ENCODE results near the gene SPOCK3. TPM values are rescaled to one million over a fixed set of nuclear protein-coding genes. Genes with fewer than 3 reads are reported as not detected.
"Not testable (repeated sequence)": the region's sequence is repeated elsewhere in the genome, so short reads cannot be mapped to it uniquely, and the experiment has no call there.

SPOCK3 gene
- total RNA-seq, 1 donor from 2014 or later = 15.1 TPM

DNA sequence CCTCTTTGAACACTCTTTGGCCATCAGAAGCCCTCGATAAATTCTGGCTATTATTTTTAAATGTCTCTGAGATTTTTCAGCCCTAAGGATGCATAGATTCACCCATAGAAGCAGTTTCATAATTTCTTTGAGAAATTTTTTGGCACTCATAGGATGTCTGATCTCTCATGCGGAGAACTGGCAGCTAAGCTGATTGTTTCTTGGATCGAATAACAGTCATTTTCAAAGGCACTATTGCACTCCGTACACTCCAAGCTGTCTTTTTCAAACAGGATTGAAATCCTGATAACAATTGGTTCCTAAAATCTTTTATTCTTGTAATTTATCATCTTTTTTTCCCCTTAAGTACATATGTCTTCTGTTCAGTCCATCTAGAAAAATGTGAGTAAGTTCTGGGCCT, 411.9 kb downstream of the SPOCK3 start:
- DNase-seq = no peak

DNA sequence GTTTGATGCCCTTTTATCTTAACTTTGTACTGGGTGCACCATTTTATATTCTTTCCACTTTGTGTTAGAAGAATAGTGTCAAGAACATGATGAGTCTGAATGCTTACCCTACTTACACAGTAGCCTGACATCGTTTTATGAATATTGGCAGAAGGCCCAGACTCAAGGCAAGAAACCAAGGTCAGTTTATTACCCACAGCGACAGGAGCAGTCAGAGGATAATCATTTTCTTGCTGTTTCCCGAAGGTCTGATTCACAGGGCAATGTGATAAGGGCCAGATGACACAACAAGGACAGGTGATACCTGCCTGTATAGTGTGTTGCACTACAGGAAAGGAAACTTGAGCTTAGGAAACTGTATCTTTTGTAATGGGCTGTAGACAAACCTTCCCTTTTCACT, 417.4 kb downstream of the SPOCK3 start:
- no peak for DNase-seq

DNA sequence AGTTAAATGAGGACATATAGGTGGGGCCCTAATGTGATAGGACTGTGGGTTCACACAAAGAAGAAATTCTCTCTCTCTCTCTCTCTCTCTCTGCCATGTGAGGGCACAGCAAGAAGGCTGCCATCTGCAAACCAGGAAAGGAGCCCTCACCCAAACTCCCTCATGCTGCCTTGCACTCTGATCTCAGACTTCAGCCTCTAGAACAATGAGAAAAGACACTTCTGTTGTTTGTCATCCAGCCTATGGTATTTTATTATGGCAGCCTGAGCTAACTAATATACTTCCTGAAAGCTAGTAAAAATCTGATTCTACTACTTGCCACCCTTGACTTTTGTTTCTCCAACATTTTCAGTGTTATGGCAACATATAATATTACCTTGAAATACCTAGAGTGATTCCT, 425.9 kb downstream of the SPOCK3 start:
- no peak for DNase-seq

DNA sequence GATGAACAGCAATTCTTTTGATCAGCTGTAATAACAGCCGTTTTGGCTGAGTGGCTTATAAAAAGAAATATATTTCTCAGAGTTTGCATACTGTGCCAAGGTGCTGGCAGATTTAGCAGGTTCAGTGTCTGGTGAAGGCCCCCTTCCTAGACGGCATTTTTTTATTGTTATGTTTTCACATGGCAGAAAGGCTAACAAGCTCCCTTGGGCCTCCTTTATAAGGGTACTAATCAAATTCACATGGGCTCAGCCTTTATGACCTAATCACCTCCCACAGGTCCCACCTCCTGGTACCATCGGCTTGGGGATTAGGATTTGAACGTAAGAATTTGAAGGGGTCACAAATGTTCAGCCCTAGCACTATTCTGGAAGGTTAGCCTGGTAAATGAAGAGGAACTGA, 431.9 kb downstream of the SPOCK3 start:
- DNase-seq = no peak

DNA sequence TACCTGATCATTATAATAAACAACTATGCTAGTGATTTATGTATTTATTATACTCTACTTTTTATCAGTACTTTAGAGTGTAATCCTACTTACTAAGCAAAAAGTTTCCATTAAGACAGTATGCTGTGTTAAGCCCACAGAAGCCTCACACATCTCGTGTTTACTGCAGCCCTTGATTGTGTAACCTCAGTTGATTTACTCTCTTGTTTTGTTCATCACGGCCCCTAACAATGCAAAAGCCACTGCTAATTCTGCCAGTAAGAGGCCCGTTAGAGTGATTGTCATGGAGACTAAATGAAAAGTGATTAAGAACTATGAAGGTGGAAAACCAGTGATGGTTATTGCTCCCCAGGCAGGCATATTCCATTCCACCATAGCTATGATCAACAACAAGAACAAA, 436.2 kb downstream of the SPOCK3 start:
- no peak for DNase-seq

DNA sequence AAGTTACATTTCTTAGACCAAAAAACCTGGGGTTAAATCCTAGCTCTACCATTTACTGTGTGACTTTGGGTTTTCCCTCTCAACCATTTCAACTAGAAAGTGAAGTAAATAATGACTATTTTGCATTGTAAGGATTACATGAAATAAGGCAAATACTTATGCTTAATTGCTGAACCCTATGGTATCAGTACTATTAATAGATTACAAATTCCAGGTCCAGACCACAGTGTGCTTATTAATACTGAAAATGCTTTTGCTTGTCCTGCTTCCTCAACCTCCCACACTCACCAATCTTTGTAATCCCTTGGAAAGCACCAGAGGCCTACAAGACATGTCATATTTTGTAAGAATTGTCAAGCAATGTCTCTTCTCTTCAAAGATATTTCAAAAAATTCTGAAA, 456.5 kb downstream of the SPOCK3 start:
- DNase-seq = no peak

DNA sequence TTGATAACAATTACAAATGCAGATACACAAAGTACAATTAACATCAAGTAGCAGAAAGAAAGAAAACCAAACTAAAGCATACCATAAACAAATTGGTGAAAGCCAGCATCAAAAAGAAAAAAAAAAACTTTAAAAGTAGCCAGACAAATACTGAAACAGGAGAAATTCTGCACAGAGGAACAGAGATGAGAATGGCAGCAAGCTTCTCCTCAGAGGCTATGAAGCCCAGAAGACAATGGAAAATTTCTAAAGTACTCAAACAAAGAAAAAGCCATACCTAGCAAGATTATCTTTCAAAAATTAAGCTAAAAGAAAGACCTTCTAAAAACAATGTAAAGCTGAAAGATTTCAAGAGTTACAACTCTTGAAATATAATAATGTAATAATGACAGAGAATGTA, 471.3 kb downstream of the SPOCK3 start:
- DNase-seq = no peak

DNA sequence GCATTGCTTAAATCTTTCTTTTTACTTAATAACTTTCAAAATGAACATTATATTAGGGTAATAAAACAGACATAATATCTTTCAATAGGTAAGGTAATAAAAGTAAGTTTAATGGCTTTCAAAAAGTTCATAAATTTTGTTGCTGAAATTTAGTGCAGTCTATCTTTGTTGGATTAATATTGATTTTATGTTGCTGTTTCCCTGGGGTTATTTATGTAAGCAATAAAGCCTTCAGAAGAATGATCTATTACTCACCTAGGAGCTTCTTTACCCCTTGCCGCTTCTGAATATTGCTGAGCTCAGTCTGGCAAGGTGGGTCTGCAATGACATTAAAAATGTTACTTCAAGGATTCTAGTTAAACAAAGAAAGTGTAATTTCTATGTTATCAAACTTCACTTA, 492.6 kb downstream of the SPOCK3 start:
- DNase-seq = no peak

DNA sequence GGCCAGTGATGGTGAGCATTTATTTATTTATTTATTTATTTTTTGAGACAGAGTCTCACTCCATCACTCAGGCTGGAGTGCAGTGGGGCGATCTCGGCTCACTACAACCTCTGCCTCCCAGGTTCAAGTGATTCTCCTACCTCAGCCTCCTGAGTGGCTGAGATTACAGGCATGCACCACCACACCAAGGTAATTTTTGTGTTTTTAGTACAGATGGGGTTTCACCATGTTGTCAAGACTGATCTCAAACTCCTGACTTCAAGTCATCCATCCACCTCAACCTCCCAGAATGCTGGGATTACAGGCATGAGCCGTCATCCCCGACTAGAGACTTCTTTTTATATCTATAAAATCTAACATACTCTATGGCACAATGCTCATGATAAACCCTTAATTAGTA, 495.1 kb downstream of the SPOCK3 start:
- DNase-seq = not testable (repeated sequence)

DNA sequence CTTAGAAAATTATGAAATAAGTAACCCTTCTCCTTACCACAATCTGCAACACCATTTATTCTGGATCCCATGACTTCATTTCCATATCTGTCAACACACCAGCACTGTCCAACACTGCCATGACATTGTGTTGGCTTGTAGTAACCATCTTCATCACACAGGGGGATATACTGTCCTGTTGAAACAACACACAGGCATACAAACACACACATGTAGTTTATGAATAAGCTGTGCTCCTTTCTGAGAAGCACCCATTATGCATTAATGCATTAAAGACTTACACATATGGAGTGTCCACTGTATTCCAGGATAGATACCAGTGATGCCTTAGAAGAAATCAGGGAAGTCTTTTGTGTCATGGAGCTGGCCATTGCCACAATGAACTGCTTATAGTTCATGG, 496.9 kb downstream of the SPOCK3 start:
- no peak for DNase-seq

DNA sequence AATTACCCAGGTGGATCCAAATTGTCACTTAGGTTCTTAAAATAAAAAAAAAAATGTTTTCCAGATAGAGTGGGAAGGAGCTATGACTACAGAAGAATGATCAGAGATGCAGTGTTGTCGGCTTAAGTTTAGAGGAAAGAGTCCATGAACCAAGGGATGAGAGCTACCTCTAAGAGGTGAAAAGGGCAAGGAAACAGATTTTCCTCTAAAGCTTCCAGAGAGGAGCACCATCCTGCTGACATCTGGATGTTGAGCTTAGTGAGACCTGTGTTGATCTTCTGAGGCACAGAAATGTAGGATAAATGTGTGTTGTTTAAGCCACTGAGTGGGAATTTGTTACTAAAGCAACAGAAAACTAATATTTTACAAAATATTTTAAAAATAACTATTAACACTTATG, 498.7 kb downstream of the SPOCK3 start:
- no peak for DNase-seq

DNA sequence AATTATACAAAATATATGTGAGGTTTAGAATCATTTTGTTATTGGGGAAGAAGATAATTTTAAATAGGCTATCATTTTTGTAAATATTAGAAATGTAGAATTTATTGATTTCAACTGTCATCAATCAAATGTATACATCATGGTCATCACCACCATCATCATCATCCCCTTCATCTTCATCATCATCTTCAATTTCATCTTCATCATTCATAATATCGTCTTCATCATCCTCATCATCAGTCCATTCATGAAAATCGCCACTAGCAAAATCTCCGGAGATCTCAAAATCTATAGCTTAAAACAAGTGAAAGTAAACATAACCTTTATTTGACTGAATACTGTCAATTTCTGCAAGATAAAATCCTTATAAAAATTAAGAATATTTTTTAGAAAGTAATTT, 499.5 kb downstream of the SPOCK3 start:
- DNase-seq = no peak

DNA sequence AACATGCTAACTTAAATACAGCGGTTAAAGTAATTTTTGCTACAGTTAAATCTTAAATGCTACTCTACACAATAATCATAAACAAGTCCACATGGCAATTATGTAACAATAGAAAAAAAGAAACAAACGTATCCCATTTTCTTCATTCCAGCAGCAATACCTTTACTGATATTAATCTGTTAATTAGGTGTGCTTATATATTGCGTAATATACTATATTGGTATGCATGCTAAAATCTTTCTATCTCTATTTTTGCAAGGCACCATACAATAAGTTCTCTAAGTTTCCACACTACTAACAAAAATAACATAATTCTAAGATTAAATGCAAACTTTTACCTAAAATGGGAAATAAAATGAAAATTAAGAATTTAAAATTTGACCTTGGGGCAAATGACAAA, 500.6 kb downstream of the SPOCK3 start:
- no peak for DNase-seq

DNA sequence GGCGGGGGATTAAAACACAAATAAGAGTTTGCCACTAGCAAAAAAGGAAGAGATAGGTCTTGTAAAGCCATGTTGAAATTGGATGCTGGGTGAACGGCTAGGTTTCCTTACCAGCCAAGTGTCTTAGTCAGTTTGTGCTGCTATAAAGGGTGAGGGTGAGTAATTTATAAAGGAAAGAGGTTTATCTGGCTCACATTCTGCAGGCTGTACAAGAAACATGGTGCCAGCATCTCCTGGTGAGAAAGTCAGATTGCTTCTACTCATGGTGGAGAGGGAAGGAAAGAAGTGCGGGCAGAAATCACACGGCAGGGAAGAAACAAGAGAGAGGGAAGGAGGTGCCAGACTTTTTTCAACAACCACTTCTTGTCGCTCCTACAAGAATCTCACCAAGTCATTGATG, 507.5 kb downstream of the SPOCK3 start:
- DNase-seq = no peak

DNA sequence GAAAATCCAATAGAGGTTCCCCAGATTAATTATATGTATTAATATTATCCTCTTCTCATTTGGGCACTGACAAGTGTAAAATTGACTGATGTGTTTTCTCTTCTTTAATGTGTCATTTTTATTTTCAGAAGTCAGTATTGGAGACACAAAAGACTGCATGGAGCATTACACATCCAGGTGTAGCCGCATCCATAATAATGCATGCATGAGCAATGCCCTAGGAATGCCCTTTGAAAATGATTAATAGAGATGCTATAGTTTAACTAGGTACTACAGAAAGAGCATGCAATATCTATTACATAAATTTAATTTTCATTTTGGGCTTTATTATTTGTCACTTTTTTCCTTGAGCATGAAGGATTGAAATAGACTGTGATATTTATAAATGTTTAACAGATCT, 509.9 kb downstream of the SPOCK3 start:
- DNase-seq = no peak

DNA sequence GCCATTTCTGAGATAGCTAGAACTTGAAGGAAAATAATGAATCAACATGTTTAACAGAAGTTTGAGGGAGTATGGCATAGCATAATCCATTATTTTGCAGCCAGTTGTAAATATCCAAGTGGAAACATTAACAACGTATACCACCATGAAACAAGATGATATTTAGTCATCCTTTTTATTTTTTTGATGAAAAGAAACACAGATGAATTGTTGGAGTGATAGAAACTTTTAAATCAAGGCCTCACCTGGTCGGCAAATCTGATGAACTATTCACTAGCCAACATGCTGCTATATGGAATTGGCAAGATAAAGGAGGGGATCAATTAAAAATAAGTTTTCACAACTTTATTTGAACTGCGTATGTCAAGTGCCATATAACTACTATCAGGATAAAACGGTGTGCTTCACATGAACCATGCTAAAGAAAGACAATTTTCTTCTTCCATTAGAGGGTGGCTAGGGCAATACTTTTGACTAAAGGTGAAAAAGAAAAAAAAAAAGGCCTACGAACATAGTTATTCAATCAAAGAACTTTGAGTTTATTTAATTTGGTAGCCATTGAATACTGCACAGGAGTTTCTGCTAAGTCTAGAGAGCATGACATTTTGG, 510.7 kb downstream of the SPOCK3 start:
- DNase-seq = no peak

DNA sequence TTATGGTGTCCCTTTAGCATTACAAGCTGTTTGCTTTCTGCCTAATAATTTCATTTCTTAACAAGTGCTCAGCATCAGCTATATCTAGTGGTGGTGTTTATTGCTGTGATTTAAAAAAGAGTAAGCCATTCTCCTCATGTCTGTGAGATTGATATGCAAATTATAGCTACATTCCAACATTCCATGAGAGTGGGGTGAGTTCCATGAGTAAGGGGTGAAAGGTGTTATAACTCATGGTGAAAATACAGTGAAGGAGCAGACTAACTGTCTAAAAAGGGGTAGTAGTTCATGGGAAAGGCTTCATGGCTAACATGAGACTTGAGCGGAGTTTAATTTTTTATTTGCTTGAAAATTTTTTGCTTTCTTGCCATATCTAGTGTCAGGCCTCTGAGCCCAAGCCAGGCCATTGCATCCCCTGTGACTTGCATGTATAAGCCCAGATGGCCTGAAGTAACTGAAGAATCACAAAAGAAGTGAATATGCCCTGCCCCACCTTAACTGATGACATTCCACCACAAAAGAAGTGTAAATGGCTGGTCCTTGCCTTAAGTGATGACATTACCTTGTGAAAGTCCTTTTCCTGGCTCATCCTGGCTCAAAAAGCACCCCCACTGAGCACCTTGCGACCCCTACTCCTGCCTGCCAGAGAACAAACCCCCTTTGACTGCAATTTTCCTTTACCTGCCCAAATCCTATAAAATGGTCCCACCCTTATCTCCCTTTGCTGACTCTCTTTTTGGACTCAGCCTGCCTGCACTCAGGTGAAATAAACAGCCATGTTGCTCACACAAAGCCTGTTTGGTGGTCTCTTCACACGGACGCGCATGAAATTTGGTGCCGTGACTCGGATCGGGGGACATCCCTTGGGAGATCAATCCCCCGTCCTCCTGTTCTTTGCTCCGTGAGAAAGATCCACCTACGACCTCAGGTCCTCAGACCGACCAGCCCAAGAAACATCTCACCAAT, 518.3 kb downstream of the SPOCK3 start:
- DNase-seq = not testable (repeated sequence)

DNA sequence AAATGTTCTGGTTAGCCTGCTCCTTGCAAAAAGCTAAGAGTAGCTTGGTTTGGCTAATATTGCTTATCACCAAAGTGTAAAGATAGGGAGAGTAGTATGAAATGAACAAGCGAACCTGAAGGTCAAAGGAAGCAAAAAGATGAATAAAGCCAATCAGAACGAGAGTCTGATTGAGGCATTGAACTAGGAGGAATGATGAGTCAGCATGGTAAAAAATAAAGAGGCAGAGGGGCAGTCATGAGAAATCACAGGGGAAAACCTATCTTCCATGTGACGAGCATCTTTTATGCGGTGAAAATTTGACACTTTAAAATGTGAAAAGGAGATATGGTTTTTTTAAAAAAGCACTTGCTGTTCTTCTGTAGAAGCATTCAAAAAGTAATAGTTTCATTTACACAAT, 533.7 kb downstream of the SPOCK3 start:
- DNase-seq = no peak

DNA sequence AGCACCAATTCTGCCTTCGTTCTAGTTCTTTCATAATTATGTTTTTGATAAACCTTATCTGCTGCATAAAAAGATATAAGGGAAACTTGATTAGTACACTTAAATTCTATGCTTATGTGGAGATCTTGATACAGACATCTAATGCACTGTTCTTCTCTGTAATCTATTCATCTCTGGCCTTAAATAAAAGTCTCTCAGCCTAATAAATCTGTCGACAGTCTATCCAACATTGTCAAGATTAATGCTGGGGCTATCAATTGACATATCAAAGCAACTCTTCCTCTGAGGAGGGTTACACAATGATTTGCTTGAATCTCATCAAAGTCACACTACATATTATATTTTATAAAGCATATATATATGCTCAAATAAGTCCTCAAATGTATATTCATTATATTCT, 545.5 kb downstream of the SPOCK3 start:
- no peak for DNase-seq

DNA sequence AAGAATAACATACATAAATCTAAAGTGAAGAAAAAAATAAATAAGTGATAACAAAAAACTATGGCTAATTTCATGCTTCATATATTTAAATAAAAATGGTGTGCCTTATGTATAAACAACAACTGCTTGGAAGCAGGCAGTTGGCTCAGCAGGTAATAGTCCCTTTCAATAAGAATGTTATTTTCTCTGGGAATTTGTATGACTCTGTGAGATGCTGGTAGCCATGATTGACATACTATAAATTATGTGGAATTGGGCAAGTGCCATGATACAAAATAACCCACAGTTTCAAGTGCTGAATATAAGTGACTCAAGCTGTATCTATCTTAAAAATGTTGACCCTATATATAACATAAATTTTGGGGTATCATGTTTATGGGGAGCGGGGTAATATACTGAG, 546.5 kb downstream of the SPOCK3 start:
- no peak for DNase-seq

Data from occipital lobe (tissue), 2 donors.